Sigmoid colon (tissue), 4 donors: Measurements from ENCODE around the gene ADISSP.
A peak's percentile ranks its signal among the peaks of the same experiment; 100 is the strongest.

ENCODE experiments used
- CTCF ChIP-seq, 4 experiments: fragments of 450-650 bp in 3 of 4; fragments of 200-600 bp in 1 of 4; IDR thresholded peaks; one replicate each; pipeline ENCODE4 v1.5.1; 2016 to 2019; ENCODE audit warnings: antibody characterized with exemption in 4 of 4, mild to moderate bottlenecking in 3 of 4, moderate library complexity in 2 of 4
- POLR2AphosphoS5 ChIP-seq, 4 donors: sonication (generic); formaldehyde crosslinking; IDR thresholded peaks; one replicate each; pipeline ENCODE4 v1.6.1; 2017; ENCODE audit warnings: antibody characterized with exemption in 4 of 4

DNA sequence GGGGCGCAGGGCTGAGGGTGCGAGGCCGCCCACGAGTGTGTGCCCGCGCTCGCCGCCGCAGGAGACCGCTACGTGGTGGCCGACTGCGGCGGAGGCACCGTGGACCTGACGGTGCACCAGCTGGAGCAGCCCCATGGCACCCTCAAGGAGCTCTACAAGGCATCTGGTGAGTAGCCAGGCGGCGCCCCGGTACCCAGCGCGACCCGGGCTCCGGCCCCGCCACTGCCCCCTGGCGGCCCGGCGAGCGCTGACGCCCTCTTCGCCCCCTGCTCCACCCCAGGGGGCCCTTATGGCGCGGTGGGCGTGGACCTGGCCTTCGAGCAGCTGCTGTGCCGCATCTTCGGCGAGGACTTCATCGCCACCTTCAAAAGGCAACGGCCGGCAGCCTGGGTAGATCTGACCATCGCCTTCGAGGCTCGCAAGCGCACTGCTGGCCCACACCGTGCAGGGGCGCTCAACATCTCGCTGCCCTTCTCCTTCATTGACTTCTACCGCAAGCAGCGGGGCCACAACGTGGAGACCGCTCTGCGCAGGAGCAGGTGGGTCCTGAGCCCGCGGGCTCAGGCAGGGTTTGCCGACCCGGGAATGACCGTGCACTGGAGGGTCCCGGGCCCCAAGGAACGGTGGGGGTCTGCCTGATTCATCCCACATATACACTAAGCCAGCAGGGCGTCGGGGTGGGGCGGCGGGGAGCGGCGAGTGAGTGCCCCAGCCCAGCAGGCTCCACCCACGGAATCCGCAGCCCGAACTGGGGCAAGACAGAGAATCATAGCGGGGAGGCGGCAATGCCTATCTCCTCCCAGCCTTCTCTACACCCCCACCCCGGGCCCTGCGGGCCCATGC, 17.6 kb downstream of the ADISSP start:
- peak; percentile 40 to 65 (median 50) for TF ChIP-seq CTCF (IDR thresholded peaks at IDR 0.05)
- no peak for TF ChIP-seq POLR2AphosphoS5 (IDR thresholded peaks at IDR 0.05)
